ENCODE results near the gene IGF2R. TPM values are rescaled to one million over a fixed set of nuclear protein-coding genes. Genes with fewer than 3 reads are reported as not detected.

IGF2R gene
- total RNA-seq, 4 donors from 2014 or later = 85.0 to 145 (median 103) TPM

DNA sequence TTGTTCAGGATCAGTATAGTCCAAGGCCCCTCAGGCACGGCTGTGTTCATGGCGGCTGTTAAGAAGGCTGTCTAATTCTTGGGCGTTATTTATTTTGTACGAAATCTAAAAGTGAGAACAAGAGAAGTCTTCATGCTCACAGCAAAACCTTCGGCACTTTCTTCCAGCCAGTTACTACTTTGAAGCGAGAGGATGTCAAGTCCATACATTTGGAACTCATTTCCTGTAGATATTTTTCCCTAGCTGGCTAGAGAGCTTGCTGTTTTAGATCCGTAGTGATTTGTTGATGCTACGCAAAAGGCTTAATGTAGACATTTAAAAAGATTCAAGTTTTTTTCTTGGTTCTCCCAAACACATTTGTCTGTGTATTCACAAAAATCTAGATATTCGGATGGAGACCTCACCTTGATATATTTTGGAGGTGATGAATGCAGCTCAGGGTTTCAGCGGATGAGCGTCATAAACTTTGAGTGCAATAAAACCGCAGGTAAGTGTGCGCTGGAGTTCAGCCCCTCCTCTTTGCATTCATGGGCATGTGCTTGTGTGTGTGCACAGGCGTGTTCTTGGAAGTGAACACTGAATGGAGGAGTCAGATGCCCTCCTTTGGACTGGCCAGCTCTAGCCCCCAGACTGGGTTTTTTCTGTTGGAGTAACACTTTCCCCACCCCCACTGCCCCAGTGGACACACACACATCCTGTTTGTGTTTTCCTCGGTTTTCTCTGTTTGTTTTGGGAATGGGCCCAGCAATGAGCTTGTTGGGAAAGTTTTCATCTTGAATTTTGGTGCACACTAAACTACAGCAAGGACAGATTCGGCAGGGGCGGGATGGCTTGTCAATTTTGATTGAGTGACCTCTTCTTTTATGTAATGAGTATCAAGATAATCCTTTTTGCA is 65.4 kb downstream of the IGF2R start:
- TF ChIP-seq, protein P1, sequence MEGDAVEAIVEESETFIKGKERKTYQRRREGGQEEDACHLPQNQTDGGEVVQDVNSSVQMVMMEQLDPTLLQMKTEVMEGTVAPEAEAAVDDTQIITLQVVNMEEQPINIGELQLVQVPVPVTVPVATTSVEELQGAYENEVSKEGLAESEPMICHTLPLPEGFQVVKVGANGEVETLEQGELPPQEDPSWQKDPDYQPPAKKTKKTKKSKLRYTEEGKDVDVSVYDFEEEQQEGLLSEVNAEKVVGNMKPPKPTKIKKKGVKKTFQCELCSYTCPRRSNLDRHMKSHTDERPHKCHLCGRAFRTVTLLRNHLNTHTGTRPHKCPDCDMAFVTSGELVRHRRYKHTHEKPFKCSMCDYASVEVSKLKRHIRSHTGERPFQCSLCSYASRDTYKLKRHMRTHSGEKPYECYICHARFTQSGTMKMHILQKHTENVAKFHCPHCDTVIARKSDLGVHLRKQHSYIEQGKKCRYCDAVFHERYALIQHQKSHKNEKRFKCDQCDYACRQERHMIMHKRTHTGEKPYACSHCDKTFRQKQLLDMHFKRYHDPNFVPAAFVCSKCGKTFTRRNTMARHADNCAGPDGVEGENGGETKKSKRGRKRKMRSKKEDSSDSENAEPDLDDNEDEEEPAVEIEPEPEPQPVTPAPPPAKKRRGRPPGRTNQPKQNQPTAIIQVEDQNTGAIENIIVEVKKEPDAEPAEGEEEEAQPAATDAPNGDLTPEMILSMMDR (IDR thresholded peaks at IDR 0.05; ENCODE audit: low read depth) = no peak

DNA sequence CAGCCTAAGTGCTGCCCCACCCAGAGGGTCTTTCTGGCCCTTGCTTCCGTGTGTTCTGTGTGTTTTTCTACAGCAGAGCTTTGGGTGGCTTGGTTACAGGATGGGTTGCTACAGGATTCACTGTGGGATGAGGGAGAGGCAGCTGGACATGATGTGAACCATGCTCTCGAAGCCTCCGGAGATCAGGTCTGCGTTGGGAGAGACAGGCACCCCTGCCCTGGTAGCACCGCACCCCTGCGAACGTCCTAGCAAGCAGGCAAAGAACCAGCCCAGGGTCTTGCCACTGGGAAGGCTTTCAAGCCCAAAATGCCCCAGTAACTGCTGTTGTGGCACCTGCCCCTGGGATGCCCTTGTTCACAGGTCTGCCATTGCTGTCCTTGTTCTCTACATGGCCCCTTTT is 66.4 kb downstream of the IGF2R start:
- TF ChIP-seq, protein P1 (IDR thresholded peaks at IDR 0.05; ENCODE audit: low read depth) = no peak

DNA sequence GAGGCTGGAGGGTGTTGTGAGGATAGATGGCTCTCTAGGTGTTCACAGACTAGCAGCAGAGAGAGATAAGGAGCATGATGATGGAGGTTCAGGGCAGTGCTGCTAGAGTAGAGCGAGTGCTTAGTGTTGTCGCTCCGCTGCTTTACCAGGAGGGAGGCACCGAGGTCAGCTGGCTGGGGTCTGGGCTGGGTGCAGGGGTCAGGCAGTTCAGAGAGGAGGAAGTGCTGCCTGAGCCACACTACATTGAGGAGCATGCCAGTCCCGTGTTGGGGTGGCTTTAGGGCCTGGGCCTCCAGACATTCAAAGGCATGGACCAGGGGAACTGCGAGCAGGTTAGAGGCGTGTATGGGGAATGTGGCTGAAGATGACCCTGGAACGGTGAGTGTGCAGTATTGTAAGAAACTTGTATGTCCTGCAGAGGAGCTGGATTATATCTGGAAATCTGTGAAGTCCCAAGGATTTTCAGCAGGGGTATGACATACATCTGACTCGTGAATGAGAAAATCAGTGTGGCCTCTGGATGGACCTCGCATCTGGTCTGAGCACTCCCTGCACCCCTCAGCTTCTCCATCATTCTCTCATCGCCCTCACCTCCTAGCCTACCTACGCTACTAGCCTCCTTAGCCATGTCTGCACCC is 66.9 kb downstream of the IGF2R start:
- TF ChIP-seq, protein P1 (IDR thresholded peaks at IDR 0.05; ENCODE audit: low read depth) = no peak

DNA sequence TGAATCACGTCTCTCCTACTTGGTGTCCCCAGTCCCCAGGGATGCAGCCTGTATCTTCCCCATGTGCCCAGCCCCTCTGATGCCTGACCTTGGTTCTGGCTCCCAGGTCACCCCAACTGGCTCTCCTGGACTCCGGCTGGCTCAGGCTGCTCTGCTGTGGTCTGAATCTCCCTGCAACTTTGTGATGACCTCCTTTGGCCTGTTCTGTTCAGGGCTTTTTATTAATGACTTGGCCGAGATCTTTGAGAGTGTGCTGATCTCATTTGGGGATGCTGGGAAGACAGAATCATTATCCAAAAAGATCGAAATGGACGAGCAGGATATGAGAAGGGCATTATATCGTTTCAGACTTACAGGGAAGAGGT is 67.4 kb downstream of the IGF2R start:
- TF ChIP-seq, protein P1 (IDR thresholded peaks at IDR 0.05; ENCODE audit: low read depth) = no peak

DNA sequence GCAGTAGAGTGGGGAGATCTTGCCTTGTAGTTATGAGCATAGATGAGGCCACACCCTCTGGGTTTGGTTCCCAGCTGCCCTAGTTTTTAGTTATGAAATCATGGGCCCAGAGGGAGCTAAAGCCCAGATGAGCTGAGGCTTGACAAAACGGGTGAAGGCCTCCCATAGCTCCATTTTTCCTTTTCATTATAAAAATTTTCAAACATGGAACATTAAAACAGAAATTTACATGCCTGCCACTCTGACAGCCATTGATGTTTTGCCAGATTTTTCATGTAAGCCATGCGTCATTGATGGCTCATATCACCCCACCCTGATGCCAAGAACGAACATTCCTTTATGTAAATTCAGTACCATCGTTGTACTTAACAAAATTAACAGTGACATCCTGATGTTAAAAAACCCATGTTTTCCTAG is 67.9 kb downstream of the IGF2R start:
- TF ChIP-seq, protein P1 (IDR thresholded peaks at IDR 0.05; ENCODE audit: low read depth) = no peak

DNA sequence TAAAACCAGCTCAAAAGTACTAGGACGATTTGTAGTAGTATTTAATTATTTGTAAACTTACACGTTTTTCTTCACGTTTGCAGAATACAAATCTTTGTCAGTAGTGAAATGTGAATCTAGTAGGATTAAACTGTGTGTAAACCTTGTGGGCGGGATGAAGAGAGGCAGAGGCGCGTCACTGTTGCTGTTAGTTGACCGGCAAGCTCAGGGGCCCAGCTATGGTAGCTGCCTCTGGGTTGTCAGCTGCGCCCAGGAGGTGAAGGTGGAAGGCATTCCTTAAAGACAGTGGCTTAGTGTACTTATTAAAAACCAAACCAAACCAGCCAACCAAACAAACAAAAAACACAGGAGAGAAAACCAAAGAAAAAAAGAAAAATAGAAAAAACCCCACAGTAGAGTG is 69.6 kb downstream of the IGF2R start:
- TF ChIP-seq, protein P1 (IDR thresholded peaks at IDR 0.05; ENCODE audit: low read depth) = no peak

DNA sequence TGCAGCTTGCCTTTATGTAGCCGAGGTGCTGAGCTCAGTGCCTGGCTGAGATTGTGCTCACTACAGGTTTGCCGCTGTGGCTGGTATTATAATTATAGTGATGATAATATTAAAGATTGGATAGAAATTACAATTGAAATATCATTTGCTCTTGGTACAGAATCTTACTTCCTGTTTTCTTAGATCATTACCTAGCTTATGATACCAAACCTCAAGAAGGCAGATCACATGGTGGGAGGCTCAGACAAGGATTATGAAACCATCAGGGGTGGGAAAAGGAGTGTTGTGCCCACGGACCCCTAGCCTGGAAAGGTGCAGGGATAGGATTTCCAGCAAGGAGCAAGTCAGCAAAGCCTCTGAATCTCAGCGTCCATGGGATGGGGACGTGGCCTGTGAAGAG is 70.6 kb downstream of the IGF2R start:
- TF ChIP-seq, protein P1 (IDR thresholded peaks at IDR 0.05; ENCODE audit: low read depth) = no peak
